HEK293 (cell line): Measurements from ENCODE around the gene MADCAM1.

Experiments used
- CTCF ChIA-PET: fragments of 350-600 bp; formaldehyde crosslinking; extraction: SDS; loops from one replicate; lab custom pipeline; 2021; ENCODE audit warnings: antibody characterized with exemption; lab: Yijun Ruan, JAX
- POLR2A ChIA-PET: fragments of 300-600 bp; formaldehyde crosslinking; extraction: SDS; loops from one replicate; lab custom pipeline; 2020; ENCODE audit warnings: antibody characterized with exemption, inconsistent platforms; lab: Yijun Ruan, JAX
- H3K27ac ChIP-seq: fragments of 200-500 bp; sonication (Bioruptor generic); 2 replicates; pipeline ENCODE4 v1.5.1; 2014; ENCODE audit warnings: low read depth, low read length, control low read depth, inconsistent platforms; ENCODE audit errors: extremely low read depth
- H3K36me3 ChIP-seq, 2 experiments: fragments of 200-500 bp in 1 of 2; sonication (Bioruptor generic) in 1 of 2; 1 replicate in 1 of 2; 2 replicates in 1 of 2; pipeline ENCODE4 v1.5.1; 2014 to 2017; ENCODE audit warnings: inconsistent platforms in 2 of 2, low read length in 2 of 2; ENCODE audit not compliant: control insufficient read depth in 2 of 2, insufficient read depth in 1 of 2
- H3K4me1 ChIP-seq: fragments of 200-500 bp; sonication (Bioruptor generic); 2 replicates; pipeline ENCODE4 v1.5.1; 2014; ENCODE audit warnings: mild to moderate bottlenecking, low read length, inconsistent platforms; ENCODE audit not compliant: control insufficient read depth, insufficient read depth
- H3K4me3 ChIP-seq: 2 replicates; pipeline ENCODE4 v1.5.1; 2011; ENCODE audit warnings: low read depth, mild to moderate bottlenecking, control low read depth, low read length, moderate library complexity
- H3K9me3 ChIP-seq: fragments of 200-500 bp; sonication (Bioruptor generic); 2 replicates; pipeline ENCODE4 v1.5.1; 2014; ENCODE audit warnings: low read depth, low read length, inconsistent platforms; ENCODE audit not compliant: control insufficient read depth, insufficient read depth
- GFI1B ChIP-seq: fragments of 450-650 bp; formaldehyde crosslinking; IDR thresholded peaks from 2 replicates; pipeline ENCODE4 v1.5.1; 2016; ENCODE audit warnings: missing biosample characterization, missing genetic modification characterization
- KLF10 ChIP-seq: fragments of 450-650 bp; IDR thresholded peaks from 2 replicates; pipeline ENCODE4 v1.5.1; 2018; ENCODE audit warnings: missing biosample characterization, mild to moderate bottlenecking, missing genetic modification characterization
- YY1 ChIP-seq: fragments of 450-650 bp; formaldehyde crosslinking; IDR thresholded peaks from 2 replicates; pipeline ENCODE4 v1.5.1; 2018; ENCODE audit warnings: missing biosample characterization, missing genetic modification characterization
- ZBTB8A ChIP-seq: fragments of 450-650 bp; formaldehyde crosslinking; IDR thresholded peaks from 2 replicates; pipeline ENCODE4 v1.5.1; 2016; ENCODE audit warnings: missing biosample characterization, missing genetic modification characterization
- ZNF146 ChIP-seq: fragments of 450-650 bp; formaldehyde crosslinking; IDR thresholded peaks from 2 replicates; pipeline ENCODE4 v1.5.1; 2016; ENCODE audit warnings: missing biosample characterization, missing genetic modification characterization
- ZNF155 ChIP-seq: fragments of 450-650 bp; formaldehyde crosslinking; IDR thresholded peaks from 2 replicates; pipeline ENCODE4 v1.5.1; 2016; ENCODE audit warnings: missing biosample characterization, missing genetic modification characterization
- ZNF221 ChIP-seq: fragments of 450-650 bp; formaldehyde crosslinking; IDR thresholded peaks from 2 replicates; pipeline ENCODE4 v1.5.1; 2017; ENCODE audit warnings: missing biosample characterization, missing genetic modification characterization, borderline replicate concordance
- ZNF292 ChIP-seq: fragments of 450-650 bp; formaldehyde crosslinking; IDR thresholded peaks from 2 replicates; pipeline ENCODE4 v1.5.1; 2016; ENCODE audit warnings: low read depth, missing biosample characterization, missing genetic modification characterization, borderline replicate concordance
- ZNF302 ChIP-seq: fragments of 450-650 bp; formaldehyde crosslinking; IDR thresholded peaks from 2 replicates; pipeline ENCODE4 v1.5.1; 2016; ENCODE audit warnings: missing biosample characterization, missing genetic modification characterization, low read depth
- ZNF548 ChIP-seq: fragments of 450-650 bp; formaldehyde crosslinking; IDR thresholded peaks from 2 replicates; pipeline ENCODE4 v1.5.1; 2016; ENCODE audit warnings: missing biosample characterization, missing genetic modification characterization
- ZNF560 ChIP-seq: fragments of 450-650 bp; formaldehyde crosslinking; IDR thresholded peaks from 2 replicates; pipeline ENCODE4 v1.5.1; 2017; ENCODE audit warnings: missing biosample characterization, missing genetic modification characterization, borderline replicate concordance
- ZNF610 ChIP-seq: fragments of 450-650 bp; formaldehyde crosslinking; IDR thresholded peaks from 2 replicates; pipeline ENCODE4 v1.5.1; 2016; ENCODE audit warnings: missing biosample characterization, missing genetic modification characterization, borderline replicate concordance
- ZNF621 ChIP-seq: fragments of 450-650 bp; formaldehyde crosslinking; IDR thresholded peaks from 2 replicates; pipeline ENCODE4 v1.5.1; 2017; ENCODE audit warnings: missing biosample characterization, missing genetic modification characterization
- ZNF785 ChIP-seq: fragments of 450-650 bp; formaldehyde crosslinking; IDR thresholded peaks from 2 replicates; pipeline ENCODE4 v1.5.1; 2016; ENCODE audit warnings: missing biosample characterization, missing genetic modification characterization
- ZNF837 ChIP-seq: fragments of 450-650 bp; formaldehyde crosslinking; IDR thresholded peaks from 2 replicates; pipeline ENCODE4 v1.5.1; 2016; ENCODE audit warnings: missing biosample characterization, missing genetic modification characterization
- ZSCAN16 ChIP-seq: fragments of 450-650 bp; formaldehyde crosslinking; IDR thresholded peaks from 2 replicates; pipeline ENCODE4 v1.5.1; 2016; ENCODE audit warnings: missing biosample characterization, missing genetic modification characterization
- TF ChIP-seq, protein P1 (sequence below): fragments of 450-650 bp; formaldehyde crosslinking; IDR thresholded peaks from 2 replicates; pipeline ENCODE4 v1.5.1; 2016; ENCODE audit warnings: missing biosample characterization, missing genetic modification characterization
- TF ChIP-seq, protein P2 (sequence below): fragments of 450-650 bp; IDR thresholded peaks from 2 replicates; pipeline ENCODE4 v1.5.1; 2018; ENCODE audit warnings: missing biosample characterization, mild to moderate bottlenecking, missing genetic modification characterization
- TF ChIP-seq, protein P3 (sequence below): fragments of 450-650 bp; formaldehyde crosslinking; IDR thresholded peaks from 2 replicates; pipeline ENCODE4 v1.5.1; 2016; ENCODE audit warnings: missing biosample characterization, missing genetic modification characterization
- TF ChIP-seq, protein P4 (sequence below): fragments of 450-650 bp; formaldehyde crosslinking; IDR thresholded peaks from 2 replicates; pipeline ENCODE4 v1.5.1; 2016; ENCODE audit warnings: missing biosample characterization, missing genetic modification characterization
- TF ChIP-seq, protein P5 (sequence below): fragments of 450-650 bp; formaldehyde crosslinking; IDR thresholded peaks from 2 replicates; pipeline ENCODE4 v1.5.1; 2017; ENCODE audit warnings: missing biosample characterization, missing genetic modification characterization
- TF ChIP-seq, protein P6 (sequence below): fragments of 450-650 bp; formaldehyde crosslinking; IDR thresholded peaks from 2 replicates; pipeline ENCODE4 v1.5.1; 2016; ENCODE audit warnings: missing biosample characterization, missing genetic modification characterization, low read depth
- TF ChIP-seq, protein P7 (sequence below): fragments of 450-650 bp; formaldehyde crosslinking; IDR thresholded peaks from 2 replicates; pipeline ENCODE4 v1.5.1; 2017; ENCODE audit warnings: missing biosample characterization, missing genetic modification characterization

Gene MADCAM1

DNA sequence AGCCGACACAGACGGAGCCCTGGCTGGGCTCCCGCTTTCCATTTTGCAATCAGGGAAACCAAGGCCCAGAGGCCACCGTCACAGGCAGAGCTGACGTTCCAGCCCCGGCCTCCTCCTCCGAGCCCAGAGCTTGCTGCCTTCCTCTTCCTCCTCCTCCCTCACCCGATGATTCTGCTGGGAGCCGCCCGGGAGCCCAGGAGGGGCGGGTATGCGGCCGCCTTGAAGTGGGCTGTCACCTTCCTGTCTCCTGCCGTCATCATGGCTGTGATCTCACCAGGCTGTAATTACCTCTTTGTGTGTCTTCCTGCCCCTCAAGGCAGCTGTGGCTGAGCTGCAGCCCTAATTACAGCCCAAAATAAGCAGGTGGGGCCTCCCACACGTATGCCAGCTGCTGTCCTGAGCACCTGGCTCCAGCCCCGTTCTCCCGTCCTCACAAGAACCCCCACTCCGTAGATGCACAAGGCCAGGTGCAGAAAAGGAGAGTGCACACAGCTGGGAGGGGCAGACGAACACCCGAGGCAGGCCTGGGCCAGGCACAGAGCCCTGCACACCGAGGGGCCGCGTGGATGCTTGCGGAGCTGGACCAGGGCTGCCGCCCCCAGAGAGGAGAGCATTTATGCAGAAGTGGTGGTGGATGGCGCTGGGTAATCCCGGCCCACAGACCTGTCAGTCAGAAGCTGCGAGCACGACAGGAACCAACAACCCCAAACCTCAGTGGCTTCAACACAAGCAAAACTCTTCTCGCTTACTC is 15.0 kb downstream of the MADCAM1 start:
- ChIA-PET POLR2A (interaction anchor here (0.8 to 2.4 kb wide), 7 partner anchors 11 to 192 kb away, joined by 3 to 35 read pairs (median 3); partner anchors contain the start of genes CDC34 and SHC2), CTCF (interaction anchor here (0.6 to 2.9 kb wide), 37 partner anchors 8 to 490 kb away, joined by 3 to 49 read pairs (median 4); partner anchors contain the start of genes BSG, C2CD4C and CDC34)
- Histone ChIP-seq H3K9me3 (no peaks in the 10 kb centered on the region), H3K4me1 (peaks cover 5% of the 10 kb centered on the region; the same call in 1 of the 2 replicates), H3K27ac (no peak overlapping the region), H3K36me3 (peaks cover 0 to 11% of the 10 kb centered on the region in 2 experiments; a peak in 1 of 3 replicates), H3K4me3 (peak overlapping the region; percentile 21)
- TF ChIP-seq, protein P1, sequence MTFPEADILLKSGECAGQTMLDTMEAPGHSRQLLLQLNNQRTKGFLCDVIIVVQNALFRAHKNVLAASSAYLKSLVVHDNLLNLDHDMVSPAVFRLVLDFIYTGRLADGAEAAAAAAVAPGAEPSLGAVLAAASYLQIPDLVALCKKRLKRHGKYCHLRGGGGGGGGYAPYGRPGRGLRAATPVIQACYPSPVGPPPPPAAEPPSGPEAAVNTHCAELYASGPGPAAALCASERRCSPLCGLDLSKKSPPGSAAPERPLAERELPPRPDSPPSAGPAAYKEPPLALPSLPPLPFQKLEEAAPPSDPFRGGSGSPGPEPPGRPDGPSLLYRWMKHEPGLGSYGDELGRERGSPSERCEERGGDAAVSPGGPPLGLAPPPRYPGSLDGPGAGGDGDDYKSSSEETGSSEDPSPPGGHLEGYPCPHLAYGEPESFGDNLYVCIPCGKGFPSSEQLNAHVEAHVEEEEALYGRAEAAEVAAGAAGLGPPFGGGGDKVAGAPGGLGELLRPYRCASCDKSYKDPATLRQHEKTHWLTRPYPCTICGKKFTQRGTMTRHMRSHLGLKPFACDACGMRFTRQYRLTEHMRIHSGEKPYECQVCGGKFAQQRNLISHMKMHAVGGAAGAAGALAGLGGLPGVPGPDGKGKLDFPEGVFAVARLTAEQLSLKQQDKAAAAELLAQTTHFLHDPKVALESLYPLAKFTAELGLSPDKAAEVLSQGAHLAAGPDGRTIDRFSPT (tag by site-specific recombination): peak; percentile 66
- no peak for TF ChIP-seq ZNF610 (tag by site-specific recombination)
- TF ChIP-seq YY1: no peak
- TF ChIP-seq, protein P2, sequence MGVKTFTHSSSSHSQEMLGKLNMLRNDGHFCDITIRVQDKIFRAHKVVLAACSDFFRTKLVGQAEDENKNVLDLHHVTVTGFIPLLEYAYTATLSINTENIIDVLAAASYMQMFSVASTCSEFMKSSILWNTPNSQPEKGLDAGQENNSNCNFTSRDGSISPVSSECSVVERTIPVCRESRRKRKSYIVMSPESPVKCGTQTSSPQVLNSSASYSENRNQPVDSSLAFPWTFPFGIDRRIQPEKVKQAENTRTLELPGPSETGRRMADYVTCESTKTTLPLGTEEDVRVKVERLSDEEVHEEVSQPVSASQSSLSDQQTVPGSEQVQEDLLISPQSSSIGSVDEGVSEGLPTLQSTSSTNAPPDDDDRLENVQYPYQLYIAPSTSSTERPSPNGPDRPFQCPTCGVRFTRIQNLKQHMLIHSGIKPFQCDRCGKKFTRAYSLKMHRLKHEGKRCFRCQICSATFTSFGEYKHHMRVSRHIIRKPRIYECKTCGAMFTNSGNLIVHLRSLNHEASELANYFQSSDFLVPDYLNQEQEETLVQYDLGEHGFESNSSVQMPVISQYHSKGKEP (tag by site-specific recombination): no peak
- no peak for TF ChIP-seq ZSCAN16
- TF ChIP-seq ZNF785 (tag by site-specific recombination): no peak
- no peak for TF ChIP-seq ZNF155 (tag by site-specific recombination)
- peak; percentile 48; the same call in 1 of the 2 replicates for TF ChIP-seq KLF10 (tag by site-specific recombination)
- TF ChIP-seq, protein P3, sequence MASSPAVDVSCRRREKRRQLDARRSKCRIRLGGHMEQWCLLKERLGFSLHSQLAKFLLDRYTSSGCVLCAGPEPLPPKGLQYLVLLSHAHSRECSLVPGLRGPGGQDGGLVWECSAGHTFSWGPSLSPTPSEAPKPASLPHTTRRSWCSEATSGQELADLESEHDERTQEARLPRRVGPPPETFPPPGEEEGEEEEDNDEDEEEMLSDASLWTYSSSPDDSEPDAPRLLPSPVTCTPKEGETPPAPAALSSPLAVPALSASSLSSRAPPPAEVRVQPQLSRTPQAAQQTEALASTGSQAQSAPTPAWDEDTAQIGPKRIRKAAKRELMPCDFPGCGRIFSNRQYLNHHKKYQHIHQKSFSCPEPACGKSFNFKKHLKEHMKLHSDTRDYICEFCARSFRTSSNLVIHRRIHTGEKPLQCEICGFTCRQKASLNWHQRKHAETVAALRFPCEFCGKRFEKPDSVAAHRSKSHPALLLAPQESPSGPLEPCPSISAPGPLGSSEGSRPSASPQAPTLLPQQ (tag by site-specific recombination): peak; percentile 80
- no peak for TF ChIP-seq ZNF837
- TF ChIP-seq ZNF146 (tag by site-specific recombination): no peak
- peak; percentile 97 for TF ChIP-seq ZBTB8A (tag by site-specific recombination)
- TF ChIP-seq, protein P4, sequence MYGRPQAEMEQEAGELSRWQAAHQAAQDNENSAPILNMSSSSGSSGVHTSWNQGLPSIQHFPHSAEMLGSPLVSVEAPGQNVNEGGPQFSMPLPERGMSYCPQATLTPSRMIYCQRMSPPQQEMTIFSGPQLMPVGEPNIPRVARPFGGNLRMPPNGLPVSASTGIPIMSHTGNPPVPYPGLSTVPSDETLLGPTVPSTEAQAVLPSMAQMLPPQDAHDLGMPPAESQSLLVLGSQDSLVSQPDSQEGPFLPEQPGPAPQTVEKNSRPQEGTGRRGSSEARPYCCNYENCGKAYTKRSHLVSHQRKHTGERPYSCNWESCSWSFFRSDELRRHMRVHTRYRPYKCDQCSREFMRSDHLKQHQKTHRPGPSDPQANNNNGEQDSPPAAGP (tag by site-specific recombination): peak; percentile 86
- TF ChIP-seq, protein P5, sequence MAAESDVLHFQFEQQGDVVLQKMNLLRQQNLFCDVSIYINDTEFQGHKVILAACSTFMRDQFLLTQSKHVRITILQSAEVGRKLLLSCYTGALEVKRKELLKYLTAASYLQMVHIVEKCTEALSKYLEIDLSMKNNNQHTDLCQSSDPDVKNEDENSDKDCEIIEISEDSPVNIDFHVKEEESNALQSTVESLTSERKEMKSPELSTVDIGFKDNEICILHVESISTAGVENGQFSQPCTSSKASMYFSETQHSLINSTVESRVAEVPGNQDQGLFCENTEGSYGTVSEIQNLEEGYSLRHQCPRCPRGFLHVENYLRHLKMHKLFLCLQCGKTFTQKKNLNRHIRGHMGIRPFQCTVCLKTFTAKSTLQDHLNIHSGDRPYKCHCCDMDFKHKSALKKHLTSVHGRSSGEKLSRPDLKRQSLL: no peak
- no peak for TF ChIP-seq ZNF560 (tag by site-specific recombination)
- no peak for TF ChIP-seq GFI1B
- TF ChIP-seq, protein P6, sequence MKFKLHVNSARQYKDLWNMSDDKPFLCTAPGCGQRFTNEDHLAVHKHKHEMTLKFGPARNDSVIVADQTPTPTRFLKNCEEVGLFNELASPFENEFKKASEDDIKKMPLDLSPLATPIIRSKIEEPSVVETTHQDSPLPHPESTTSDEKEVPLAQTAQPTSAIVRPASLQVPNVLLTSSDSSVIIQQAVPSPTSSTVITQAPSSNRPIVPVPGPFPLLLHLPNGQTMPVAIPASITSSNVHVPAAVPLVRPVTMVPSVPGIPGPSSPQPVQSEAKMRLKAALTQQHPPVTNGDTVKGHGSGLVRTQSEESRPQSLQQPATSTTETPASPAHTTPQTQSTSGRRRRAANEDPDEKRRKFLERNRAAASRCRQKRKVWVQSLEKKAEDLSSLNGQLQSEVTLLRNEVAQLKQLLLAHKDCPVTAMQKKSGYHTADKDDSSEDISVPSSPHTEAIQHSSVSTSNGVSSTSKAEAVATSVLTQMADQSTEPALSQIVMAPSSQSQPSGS: 0 out of 2 replicates have a peak, but pooled peaks have one; percentile 8
- no peak for TF ChIP-seq ZNF302 (tag by site-specific recombination)
- no peak for TF ChIP-seq ZNF221 (tag by site-specific recombination)
- TF ChIP-seq ZNF292 (tag by site-specific recombination): no peak
- TF ChIP-seq ZNF621 (tag by site-specific recombination): no peak
- no peak for TF ChIP-seq ZNF548
- TF ChIP-seq, protein P7, sequence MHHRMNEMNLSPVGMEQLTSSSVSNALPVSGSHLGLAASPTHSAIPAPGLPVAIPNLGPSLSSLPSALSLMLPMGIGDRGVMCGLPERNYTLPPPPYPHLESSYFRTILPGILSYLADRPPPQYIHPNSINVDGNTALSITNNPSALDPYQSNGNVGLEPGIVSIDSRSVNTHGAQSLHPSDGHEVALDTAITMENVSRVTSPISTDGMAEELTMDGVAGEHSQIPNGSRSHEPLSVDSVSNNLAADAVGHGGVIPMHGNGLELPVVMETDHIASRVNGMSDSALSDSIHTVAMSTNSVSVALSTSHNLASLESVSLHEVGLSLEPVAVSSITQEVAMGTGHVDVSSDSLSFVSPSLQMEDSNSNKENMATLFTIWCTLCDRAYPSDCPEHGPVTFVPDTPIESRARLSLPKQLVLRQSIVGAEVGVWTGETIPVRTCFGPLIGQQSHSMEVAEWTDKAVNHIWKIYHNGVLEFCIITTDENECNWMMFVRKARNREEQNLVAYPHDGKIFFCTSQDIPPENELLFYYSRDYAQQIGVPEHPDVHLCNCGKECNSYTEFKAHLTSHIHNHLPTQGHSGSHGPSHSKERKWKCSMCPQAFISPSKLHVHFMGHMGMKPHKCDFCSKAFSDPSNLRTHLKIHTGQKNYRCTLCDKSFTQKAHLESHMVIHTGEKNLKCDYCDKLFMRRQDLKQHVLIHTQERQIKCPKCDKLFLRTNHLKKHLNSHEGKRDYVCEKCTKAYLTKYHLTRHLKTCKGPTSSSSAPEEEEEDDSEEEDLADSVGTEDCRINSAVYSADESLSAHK: no peak
